GM18907 (cell line): ENCODE measurements around the gene SKAP2.
"Not testable (repeated sequence)": the region's sequence is repeated elsewhere in the genome, so short reads cannot be mapped to it uniquely, and the experiment has no call there.

ENCODE experiments used
- ATAC-seq: cut with Tn5 transposase; IDR thresholded peaks from one replicate; pipeline ENCODE4 v1.9.1; 2021; ENCODE audit warnings: mild to moderate bottlenecking, moderate library complexity; ENCODE audit not compliant: unreplicated experiment

SKAP2 gene

DNA sequence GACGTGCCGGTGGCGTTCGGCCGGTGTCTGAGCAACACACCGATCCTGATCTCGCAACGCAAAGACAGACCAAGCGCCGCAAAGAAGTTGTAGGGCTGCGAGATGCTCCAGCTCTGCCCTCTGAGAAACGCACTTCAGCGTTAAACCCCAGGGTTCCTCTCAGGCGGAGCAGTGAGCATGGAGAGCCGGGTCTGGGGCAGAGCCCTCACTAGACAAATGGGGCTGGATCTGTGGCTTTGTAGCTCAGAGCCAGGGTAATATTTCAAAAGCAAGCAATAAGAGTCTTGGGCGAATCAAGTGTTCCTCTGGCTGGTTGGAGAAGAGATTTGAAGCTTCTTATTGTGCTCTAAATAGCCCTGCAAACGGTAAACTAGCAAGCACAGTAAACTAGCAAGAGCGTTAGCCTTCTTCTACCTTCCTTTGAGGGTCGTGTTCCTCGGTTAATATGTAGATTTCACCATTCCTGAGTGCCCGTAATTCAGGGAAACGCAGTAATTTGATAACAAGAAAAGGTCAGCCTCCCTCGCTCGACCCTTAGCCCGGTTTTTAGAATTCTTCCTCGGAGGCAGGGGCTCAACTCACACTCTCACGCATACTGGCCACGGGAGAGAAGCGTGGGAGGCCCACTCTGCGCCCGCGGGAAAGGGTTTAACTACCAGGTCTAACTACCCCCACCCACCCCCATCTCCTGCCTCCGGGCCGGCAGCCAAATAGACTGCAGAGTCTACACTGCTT, 6.7 kb downstream of the SKAP2 start:
- ATAC-seq, result peak; percentile 57

DNA sequence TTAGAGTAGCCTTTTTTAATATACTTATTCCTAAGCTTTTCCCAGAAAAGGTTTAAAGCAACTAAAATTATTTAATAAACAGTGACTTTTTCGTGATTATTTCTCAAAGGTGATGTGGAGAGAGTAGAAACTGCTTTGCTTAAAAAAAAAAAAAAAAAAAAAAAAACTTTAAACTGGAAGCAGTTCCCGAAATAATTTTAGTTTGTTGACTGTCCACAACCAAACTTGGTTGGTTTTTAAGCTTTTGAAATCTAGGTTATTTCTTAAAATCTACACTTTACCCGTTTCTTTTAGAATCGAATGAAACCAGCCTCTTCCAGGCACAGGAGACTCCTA, 7.3 kb downstream of the SKAP2 start:
- ATAC-seq, result no peak

DNA sequence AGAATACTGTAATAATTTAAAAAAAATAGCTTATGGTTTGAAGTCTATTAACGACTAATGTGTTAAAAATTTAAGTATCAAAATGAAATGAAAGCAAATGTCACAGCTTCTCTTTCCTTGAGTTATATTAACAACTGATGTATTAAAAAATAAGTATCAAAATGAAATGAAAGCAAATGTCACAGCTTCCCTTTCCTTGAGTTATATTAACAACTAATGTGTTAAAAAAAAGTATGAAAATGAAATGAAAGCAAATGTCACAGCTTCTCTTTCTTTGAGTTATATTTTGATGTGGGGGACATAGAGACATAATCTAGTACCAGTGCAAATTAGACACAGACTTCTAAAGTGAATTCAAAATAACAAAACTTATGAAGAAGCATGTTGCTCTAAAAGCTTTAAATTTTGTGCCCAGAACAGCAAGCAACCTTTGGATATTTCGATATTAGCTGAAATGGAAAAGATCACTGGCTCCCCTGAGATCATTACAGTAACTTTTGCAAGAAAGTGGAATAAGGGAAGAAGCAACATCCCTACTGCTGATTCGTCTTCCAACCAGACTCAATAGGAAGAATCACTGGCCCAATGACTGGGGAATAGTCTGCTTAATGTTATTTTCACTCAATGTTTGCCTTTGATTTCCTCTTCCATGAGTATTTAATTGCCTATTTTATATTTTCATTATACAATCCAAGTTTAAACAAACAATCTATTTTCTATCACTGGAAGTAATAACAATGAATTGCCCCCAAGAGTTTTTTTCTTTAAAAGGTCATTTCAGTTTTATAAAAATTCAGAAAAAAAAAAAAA, 8.0 kb downstream of the SKAP2 start:
- ATAC-seq, result no peak

DNA sequence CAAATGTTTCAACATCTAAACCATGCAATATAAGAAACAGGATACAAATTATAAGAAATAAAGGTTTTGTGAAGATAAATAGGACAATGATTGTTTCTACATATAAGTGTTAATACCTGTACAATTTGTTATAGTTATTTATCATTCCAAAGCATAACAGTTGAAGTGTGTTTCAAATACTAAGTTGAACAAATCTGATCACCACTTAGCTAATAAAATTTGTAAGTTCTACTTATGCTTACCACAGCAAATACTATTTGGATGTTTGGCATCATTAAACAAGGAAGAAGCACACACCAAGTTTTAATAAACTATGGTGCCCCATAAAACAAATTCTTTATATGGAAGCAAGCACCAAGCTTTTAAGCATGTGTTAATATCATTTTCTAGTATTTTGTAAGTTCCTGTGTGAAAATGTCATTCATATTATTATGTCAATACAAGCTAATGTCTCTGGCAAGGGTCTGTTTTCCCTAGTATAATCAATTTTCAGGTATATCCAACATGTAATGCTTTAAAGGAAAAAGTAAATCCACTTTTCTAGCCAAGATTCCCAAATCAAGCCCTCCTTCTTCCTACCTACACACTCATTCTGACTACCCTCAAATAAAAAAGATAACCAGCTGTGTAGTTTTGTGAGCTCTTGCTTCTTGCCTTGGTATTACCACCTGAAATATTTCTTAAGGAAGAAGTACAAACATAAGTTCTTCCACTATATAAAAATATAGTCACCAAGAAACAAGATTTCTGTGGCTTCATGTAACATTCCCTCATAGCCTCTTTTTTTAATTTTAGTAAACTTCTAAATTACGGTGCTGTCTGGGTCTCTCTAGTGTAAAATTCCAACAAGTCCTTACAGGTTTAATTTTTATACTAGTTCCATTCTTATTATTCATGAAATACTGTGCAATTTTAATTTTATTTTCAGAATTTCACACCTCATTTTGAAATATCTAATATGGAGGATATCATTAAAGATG, 9.2 kb downstream of the SKAP2 start:
- no peak for ATAC-seq

DNA sequence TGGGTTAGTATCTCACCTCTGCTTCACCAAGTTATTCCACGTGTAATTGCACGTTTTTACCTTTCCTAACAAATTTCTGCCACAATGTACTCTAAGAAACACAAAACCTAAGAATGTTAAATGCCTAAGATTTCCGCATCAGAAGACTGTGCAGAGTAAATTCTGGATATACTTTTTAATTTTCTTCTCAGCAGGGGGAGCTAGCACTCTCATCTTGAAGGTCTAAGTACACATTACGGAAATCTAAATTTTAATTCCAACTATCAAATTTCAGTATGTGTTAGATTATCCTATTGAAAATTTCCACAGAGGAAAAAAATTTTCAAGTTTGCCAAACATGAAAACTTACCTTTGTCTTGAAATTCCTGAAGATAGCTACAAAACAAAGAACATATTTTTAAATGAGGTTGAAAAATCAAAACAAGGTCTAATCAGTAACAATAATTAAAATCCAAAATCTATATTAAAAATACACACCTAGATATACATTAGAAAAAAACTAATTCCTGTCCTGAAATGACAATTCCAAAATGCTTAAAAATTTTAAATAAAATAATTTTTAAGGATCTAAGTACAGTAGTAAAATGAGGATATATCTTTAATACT, 10.5 kb downstream of the SKAP2 start:
- no peak for ATAC-seq

DNA sequence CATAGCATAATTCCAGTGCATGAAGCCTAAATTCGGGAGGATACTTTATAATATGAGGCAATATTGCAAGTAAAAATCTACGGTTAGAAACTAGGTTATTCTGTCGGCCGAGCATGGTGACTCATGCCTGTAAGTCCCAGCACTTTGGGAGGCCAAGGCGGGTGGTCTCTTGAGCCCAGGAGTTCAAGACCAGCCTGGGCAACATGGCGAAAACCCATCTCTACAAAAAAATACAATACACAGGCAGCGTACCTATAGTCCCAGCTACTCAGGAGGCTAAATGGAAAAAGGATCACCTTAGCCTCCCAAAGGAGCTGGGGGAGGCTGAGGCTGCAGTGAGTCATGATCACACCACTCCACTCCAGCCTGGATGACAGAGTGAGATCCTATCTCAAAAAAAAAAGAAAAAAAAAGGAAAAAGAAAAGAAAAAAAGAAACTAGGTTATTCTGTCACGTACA, 14.2 kb downstream of the SKAP2 start:
- no peak for ATAC-seq

DNA sequence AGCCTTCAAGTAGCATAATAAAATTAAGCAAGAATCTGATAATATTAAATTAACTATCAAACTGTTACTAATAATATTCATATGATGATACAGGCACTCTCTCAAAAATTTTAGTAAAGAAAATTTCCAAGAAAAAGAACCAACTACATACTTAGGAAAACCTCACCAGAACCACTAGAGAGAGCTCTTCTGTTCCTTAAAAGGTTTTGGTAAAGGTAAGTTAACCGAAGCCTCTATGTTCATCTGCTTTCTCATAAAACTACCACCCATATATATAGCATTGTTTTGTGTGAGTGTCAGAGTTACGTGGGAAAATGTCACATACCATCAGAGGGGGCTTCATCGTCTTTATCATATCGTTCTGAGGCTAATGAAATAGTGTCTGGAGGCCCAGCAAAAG, 20.7 kb downstream of the SKAP2 start:
- ATAC-seq, result no peak

DNA sequence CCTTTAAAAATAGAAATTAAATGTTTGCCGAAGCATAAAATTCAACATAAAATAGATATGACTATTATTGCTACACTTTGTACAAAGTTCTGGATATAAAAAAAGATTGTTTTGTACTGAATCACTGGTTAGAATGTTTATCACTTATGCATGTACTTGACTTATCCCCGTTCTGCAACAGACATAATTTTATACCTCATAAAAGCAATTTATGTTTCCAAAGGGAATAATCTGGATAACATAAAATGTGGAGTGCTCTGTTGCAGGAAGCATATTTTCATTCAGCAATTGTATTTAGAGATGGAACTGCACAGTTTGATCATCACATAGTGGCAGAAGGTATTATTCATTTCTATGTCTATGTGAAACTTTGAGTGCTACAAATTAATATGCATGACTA, 21.5 kb downstream of the SKAP2 start:
- no peak for ATAC-seq

DNA sequence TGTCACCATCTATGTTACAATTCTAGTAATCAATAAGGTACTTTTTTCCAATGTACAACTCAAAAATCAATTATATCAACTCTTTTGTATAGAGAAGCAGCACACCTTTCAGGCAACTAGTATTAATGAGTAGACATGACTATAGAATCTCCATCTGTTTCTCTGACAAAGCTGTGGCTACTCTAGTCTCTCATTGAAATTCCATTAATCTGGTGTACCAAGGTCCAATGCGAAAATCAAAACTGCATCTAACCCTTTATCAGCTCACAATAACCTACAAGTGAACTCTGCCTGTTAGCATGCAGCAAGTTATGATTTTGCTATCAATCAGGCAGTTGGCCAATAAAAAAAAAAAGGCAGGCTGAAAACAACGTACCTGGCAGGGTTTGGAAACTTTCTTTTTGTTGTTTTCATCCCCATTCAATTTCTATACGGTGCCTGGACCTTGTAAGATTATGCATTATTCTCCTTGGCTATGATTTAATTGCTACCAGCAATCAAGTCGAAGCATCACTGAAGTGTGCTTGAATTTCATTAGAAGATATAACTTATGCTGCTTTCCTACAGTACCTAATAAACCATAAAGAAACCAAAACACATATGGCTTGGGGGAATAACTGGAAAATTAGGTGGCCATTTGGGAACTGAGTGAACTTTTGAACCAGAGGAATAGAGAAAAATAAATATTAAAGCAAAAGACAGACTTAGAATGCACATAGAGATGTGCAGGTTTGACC, 23.2 kb downstream of the SKAP2 start:
- ATAC-seq, result no peak

DNA sequence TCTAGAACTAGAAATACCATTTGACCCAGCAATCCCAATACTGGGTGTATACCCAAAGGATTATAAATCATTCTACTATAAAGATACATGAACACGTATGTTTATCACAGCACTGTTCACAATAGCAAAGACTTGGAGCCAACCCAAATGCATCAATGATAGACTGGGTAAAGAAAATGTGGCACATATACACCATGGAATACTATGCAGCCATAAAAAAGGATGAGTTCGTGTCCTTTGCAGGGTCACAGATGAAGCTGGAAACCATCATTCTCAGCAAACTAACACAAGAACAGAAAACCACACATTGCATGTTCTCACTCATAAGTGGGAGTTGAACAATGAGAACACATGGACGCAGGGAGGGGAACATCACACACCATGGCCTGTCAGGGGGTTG, 27.6 kb downstream of the SKAP2 start:
- ATAC-seq, result not testable (repeated sequence)

DNA sequence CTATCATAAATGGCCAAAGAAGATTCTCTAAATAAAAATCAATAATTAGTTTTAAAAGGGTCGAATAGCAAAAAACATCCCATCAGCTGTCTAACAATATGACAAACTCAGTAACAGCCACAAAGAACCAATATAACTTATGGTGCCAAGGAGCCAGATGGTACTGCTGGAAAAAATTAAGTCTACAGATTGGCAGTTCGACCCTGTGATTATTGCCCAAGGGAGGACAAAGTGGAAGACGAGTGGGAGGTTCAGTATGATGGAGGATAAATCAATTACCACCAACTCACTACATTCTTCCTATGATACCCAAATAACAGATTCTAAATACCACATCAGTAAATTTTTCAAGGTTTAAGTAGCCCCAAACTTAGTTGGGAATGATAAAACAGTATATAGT, 49.0 kb downstream of the SKAP2 start:
- no peak for ATAC-seq

DNA sequence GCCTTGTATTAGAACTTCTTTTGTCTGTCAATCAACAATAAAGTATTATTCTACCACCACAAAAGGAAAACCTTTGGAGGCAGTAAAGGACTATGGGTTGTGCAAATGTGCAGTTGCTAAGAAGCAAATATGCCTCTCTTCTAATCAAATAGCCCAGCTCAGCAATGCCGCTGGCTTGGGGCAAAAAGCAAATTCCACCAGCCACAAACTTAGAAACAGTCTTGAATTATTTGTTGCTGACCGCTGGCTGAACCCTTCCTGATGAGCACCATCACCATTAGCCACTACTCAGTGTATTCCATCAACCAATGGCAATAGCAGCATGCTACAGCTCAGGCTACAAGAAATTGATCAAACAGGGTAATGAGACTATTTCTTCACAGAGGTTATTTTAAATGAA, 51.0 kb downstream of the SKAP2 start:
- no peak for ATAC-seq

DNA sequence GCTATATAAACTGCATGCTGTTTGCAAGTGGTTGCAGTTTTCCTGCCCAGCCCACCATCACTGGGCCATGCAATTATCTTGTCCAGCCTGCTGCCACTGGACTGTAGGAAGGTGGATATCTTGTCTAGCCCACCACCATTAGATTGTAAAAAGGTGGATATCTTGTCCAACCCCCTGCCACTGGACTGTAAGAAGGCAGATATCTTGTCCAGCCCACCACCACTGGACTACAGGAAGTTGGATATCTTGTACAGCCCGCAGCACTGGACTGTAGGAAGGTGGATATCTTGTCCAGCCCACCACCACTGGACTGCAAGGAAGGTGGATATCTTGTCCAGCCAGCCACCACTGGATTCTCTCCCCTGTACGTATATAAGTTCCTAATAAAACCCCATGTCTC, 69.8 kb downstream of the SKAP2 start:
- no peak for ATAC-seq

DNA sequence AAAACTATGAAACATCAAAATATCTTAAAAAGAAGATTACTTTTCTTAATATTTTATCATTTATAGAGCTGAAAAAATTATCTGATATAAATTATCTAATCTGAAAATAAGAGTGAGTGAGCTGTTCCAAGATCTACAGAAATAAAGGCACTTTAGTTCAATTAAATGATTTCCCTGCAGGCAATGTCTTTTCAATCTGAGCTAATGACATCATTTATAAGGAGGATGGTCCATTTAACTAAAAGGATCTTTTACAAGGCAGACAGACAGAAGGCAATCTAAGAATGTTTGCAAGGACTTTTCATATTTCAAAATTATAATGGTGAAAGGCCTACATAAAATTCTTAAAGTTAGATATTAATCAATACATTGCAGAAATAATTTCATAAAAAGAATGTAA, 71.8 kb downstream of the SKAP2 start:
- no peak for ATAC-seq

DNA sequence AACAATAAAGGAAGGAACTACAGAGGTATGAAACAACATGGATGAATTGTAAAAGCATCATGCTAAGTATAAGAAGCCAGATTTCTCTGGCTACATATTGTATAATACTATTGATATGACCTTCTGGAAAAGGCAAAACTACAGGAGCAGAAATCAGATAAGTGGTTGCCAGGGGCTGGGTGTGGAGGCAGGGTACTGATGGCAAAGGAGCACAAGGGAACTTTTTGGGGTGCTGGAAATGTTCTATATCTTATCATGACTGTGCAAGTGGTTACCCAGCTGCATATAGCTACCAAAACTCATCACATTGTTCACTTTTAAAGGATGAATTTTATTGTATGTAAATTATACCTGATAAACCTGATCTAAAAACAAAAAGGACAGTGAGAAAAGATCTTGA, 72.4 kb downstream of the SKAP2 start:
- ATAC-seq, result no peak

DNA sequence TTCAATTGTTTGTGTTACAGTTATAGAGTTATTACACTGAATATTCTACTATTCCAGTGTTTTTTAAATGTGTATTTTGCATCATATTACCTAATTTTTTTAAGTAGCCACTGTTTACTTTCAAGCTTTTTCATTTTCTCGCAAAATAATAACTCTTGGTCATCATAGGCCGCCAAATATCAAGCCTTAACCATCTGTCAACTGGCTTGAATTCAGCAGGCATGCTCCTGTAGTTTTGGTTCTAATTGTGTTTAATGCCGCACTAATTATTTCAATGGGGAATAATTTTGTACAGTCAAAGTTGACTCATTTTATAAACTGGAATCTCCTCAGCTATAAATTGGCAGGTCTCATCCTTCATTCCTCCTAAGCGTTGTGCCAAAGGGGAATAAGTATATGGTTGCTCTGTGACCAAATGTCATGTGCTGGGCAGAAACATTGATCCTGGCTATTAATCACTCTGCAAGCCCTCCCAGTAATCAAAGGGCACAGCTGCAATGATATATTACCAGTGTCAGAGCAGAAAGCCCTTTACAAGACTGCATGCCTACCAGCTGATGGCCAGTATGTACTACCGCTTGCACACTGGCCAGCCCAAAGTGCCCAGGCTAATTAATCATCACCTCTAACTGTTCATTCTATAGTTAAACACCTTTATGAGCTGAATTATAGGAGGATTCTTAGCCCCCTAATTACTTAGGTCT, 74.8 kb downstream of the SKAP2 start:
- no peak for ATAC-seq

DNA sequence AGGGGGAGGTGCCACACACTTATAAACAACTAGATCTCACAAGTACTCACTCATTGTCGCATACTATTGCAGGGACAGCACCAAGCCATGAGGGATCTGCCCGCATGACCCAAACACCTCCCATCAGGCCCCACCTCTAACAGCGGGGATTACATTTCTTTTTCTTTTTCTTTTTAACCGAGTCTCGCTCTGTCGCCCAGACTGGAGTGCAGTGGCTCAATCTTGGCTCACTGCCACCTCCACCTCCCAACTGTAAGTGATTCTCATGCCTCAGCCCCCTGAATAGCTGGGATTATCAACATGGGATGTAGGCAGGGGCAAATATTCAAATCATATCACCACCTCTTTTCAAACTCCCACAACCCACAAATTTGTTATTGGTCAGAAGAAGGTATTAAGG, 76.7 kb downstream of the SKAP2 start:
- ATAC-seq, result no peak

DNA sequence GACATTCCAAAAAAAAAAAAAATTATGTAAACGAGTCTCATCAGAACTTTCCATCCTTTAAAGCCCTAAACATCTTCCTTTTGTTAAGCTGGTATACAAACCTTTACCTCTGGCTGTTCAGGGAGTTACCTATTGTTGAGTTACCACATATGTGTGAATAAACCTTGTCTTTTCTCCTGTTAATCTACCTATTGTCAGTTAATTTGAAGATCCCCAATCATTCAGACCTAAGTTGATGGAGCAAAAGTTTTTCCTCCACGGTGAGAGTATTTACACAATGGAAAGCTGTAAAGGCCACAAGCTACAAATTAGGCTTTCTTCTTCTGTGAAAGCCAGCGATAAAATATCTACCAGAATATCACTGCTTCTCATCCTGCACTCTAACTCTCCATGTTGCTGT, 80.3 kb downstream of the SKAP2 start:
- ATAC-seq, result no peak

DNA sequence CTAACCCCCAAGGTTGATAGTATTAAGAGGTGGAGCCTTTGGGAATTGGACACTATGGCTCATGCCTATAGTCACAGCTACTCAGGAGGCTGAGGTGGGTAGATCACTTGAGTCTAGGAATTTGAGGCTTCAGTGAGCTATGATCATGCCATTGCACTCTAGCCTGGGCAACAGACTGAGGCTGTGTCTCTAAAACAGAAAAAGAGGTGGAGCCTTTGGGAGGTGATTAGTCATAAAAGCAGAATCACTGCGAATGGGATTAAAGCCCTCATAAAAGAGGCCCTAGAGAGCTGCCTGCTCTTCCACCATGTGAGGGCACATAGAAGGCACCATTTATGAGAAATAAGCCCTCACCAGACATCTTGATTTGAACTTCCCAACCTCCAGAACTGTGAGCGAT, 81.9 kb downstream of the SKAP2 start:
- ATAC-seq, result no peak
